Fibroblast of lung (primary cell): ENCODE data around the gene CASQ2. TPM values are rescaled to one million over a fixed set of nuclear protein-coding genes. Genes with fewer than 3 reads are reported as not detected.

Experiments
- DNase-seq, 2 donors: peaks; one replicate each; pipeline versions ENCODE4 v3.0.0 to v3.0.0-alpha.2; 2010; ENCODE audit warnings: low read depth in 2 of 2
- H2AFZ ChIP-seq: 2 replicates; pipeline ENCODE4 v1.5.1; 2012; ENCODE audit warnings: low read length, control low read depth, inconsistent platforms
- H3K27ac ChIP-seq: 2 replicates; pipeline ENCODE4 v1.5.1; 2011; ENCODE audit warnings: low read length, control low read depth; ENCODE audit not compliant: insufficient read depth
- H3K27me3 ChIP-seq: 2 replicates; pipeline ENCODE4 v1.5.1; 2011; ENCODE audit warnings: mild to moderate bottlenecking, low read length; ENCODE audit not compliant: control insufficient read depth, insufficient read depth
- H3K36me3 ChIP-seq: 2 replicates; pipeline ENCODE4 v1.5.1; 2011; ENCODE audit warnings: low read length; ENCODE audit not compliant: control insufficient read depth, insufficient read depth
- H3K4me1 ChIP-seq: 2 replicates; pipeline ENCODE4 v1.5.1; 2011; ENCODE audit warnings: low read length; ENCODE audit not compliant: control insufficient read depth, insufficient read depth; ENCODE audit errors: extremely low read depth
- H3K4me2 ChIP-seq: 2 replicates; pipeline ENCODE4 v1.5.1; 2011; ENCODE audit warnings: low read length, control low read depth; ENCODE audit not compliant: insufficient read depth; ENCODE audit errors: extremely low read depth
- H3K4me3 ChIP-seq, 4 experiments: fragments of 200-600 bp in 1 of 4; sonication (generic) in 1 of 4; replicated peaks in 1 of 4; 2 replicates each; pipeline ENCODE4 v1.5.1; 2011 to 2016; ENCODE audit warnings: low read length in 4 of 4, low read depth in 3 of 4, mild to moderate bottlenecking in 3 of 4, control low read depth in 2 of 4, inconsistent platforms in 1 of 4, mixed read lengths in 1 of 4; ENCODE audit not compliant: insufficient read depth in 1 of 4; ENCODE audit errors: control extremely low read depth in 1 of 4
- H3K79me2 ChIP-seq: 2 replicates; pipeline ENCODE4 v1.5.1; 2012; ENCODE audit warnings: mild to moderate bottlenecking, low read length, inconsistent platforms; ENCODE audit not compliant: control insufficient read depth, insufficient read depth
- H3K9ac ChIP-seq: 2 replicates; pipeline ENCODE4 v1.5.1; 2011; ENCODE audit warnings: mild to moderate bottlenecking, low read length, control low read depth; ENCODE audit not compliant: insufficient read depth
- H3K9me3 ChIP-seq: 2 replicates; pipeline ENCODE4 v1.5.1; 2012; ENCODE audit warnings: low read depth, low read length; ENCODE audit not compliant: control insufficient read depth, insufficient read depth
- H4K20me1 ChIP-seq: 2 replicates; pipeline ENCODE4 v1.5.1; 2011; ENCODE audit warnings: low read length; ENCODE audit not compliant: control insufficient read depth, insufficient read depth; ENCODE audit errors: extremely low read depth
- EZH2 ChIP-seq: IDR thresholded peaks from 2 replicates; pipeline ENCODE4 v1.5.1; 2012; ENCODE audit warnings: low read length, control low read depth, mild to moderate bottlenecking; ENCODE audit errors: missing control alignments
- polyA plus RNA-seq, 2 donors: library from polyadenylated mRNA; depleted of rRNA in 1 of 2; stranded (reverse) in 1 of 2; unstranded in 1 of 2; fragments of >200 nt; gene quantifications; 2 replicates each; pipeline ENCODE4 v1.2.1, GENCODE V29; 2011 to 2012; ENCODE audit warnings: missing spikeins in 1 of 2
- total RNA-seq: library from RNA; depleted of rRNA; stranded (reverse); fragments of >200 nt; gene quantifications from 2 replicates; pipeline ENCODE4 v1.2.1, GENCODE V29; 2014
- TF ChIP-seq, protein P1 (sequence below), 2 donors: IDR thresholded peaks in 1 of 2; conservative IDR thresholded peaks in 1 of 2; 1 replicate in 1 of 2; 2 replicates in 1 of 2; pipeline ENCODE4 v1.5.1; 2011 to 2012; ENCODE audit warnings: low read length in 2 of 2, control low read depth in 1 of 2, inconsistent platforms in 1 of 2, low read depth in 1 of 2, mild to moderate bottlenecking in 1 of 2

CASQ2 gene
- total and polyA plus RNA-seq, 2 donors (not counting 1 experiment from before 2014, with no cell fraction given) = 0.03 TPM; not detected in 1

DNA sequence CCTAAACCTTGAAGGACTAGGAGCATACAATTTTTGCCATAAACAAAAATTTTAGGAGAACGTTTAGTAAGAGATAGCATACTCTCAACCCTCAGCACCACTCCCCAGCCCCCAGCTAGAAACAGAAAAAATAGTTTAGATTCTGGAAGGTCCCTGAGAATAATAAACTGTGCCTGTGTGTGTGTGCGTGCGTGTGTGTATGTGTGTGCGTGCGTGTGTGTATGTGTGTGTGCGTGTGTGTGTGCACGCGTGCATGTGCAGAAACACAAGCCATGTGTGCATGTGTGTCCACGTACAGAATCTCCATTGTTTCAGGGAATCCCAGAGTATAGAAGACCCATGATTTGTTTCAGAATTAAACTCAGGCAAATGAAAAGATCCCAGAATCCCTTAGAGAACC lies 62.6 kb downstream of the CASQ2 start:
- no peaks in the 10 kb centered on the region for H3K36me3 ChIP-seq
- H3K4me3 ChIP-seq = no peak overlapping the region
- H2AFZ ChIP-seq = no peak overlapping the region
- no peak overlapping the region for H3K27ac ChIP-seq
- H3K79me2 ChIP-seq = no peaks in the 10 kb centered on the region
- TF ChIP-seq EZH2 = no peak
- no peaks in the 10 kb centered on the region for H3K9me3 ChIP-seq
- DNase-seq = no peak
- H3K27me3 ChIP-seq = peaks cover 12% of the 10 kb centered on the region
- H3K4me1 ChIP-seq = no peaks in the 10 kb centered on the region
- H3K9ac ChIP-seq = no peak overlapping the region
- no peak overlapping the region for H3K4me2 ChIP-seq
- H4K20me1 ChIP-seq = no peaks in the 10 kb centered on the region

DNA sequence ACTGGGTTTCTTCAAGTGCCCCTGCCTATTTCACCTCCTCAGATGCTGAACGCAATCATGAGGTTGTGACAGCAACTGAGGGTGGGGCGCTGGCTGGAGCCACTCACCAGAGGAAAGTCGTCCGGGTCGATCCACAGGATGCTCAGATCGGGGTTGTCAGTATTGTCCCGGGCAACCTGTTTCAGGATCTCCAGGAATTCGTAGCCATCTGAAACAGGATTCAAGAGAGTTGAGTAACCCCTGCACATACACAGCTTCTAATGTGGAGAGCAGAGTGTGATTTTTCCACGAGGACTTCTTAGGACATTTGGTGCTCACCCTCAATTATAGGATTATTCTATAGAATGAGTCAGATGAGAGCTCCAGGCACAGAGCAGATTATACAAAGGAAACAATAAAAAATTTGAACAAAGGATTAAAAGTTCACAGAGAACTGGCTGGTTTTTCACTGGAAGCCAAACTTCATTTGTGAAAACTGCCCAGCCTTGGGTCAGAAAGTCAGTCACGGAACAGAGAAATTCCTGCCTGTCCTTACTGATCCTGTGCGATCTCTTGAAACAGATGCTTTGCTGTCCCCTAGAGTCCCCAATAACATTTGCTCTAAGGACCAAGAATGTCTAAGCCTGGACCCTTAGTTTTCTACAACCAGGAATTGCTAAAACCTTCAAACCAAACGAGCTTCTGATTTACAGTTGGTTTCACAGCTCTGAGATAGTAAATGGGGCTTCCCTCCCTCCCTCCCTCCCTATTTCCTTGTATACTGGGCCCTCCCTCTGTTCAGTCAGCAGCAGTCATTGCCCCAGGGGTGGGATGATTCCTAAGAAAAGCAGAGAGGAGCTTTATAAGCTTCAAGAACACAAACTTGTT lies 63.2 kb downstream of the CASQ2 start:
- TF ChIP-seq, protein P1, sequence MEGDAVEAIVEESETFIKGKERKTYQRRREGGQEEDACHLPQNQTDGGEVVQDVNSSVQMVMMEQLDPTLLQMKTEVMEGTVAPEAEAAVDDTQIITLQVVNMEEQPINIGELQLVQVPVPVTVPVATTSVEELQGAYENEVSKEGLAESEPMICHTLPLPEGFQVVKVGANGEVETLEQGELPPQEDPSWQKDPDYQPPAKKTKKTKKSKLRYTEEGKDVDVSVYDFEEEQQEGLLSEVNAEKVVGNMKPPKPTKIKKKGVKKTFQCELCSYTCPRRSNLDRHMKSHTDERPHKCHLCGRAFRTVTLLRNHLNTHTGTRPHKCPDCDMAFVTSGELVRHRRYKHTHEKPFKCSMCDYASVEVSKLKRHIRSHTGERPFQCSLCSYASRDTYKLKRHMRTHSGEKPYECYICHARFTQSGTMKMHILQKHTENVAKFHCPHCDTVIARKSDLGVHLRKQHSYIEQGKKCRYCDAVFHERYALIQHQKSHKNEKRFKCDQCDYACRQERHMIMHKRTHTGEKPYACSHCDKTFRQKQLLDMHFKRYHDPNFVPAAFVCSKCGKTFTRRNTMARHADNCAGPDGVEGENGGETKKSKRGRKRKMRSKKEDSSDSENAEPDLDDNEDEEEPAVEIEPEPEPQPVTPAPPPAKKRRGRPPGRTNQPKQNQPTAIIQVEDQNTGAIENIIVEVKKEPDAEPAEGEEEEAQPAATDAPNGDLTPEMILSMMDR (conservative IDR thresholded peaks at IDR 0.05 in 1 of 2, IDR thresholded peaks at IDR 0.05 in 1 of 2; ENCODE audit: low read depth in 1 of 2, low read length in 2 of 2) = no peak
- no peak for TF ChIP-seq EZH2
- no peaks in the 10 kb centered on the region for H3K4me1 ChIP-seq
- no peaks in the 10 kb centered on the region for H4K20me1 ChIP-seq
- no peak for DNase-seq
- H3K4me3 ChIP-seq = no peak overlapping the region
- no peak overlapping the region for H3K9ac ChIP-seq
- H3K36me3 ChIP-seq = no peaks in the 10 kb centered on the region
- no peak overlapping the region for H2AFZ ChIP-seq
- no peak overlapping the region for H3K27ac ChIP-seq
- peaks cover 11% of the 10 kb centered on the region for H3K27me3 ChIP-seq
- H3K4me2 ChIP-seq = no peak overlapping the region
- no peaks in the 10 kb centered on the region for H3K9me3 ChIP-seq
- no peaks in the 10 kb centered on the region for H3K79me2 ChIP-seq

DNA sequence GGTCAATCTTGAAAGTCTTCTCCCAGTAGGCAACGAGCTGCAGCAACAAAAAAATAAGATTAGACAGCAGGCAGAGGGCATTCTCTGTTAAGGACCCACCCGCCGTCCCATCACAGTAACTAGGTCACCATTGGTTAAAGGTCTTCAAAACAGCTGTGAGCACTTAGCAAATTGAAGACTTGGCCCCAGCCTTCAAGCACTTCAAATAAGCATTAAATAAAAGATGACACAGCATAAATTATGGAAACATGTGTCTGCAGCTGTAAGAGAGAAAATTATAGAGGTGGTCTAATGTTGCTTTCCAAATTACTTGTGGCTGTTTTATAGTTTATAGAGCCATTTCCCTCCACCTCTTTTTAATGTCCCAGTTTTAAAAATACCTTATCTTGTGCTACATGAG lies 65.6 kb downstream of the CASQ2 start:
- no peaks in the 10 kb centered on the region for H3K36me3 ChIP-seq
- no peak overlapping the region for H2AFZ ChIP-seq
- H3K9me3 ChIP-seq = no peaks in the 10 kb centered on the region
- TF ChIP-seq, protein P1 (conservative IDR thresholded peaks at IDR 0.05 in 1 of 2, IDR thresholded peaks at IDR 0.05 in 1 of 2; ENCODE audit: low read depth in 1 of 2, low read length in 2 of 2) = no peak
- no peak for TF ChIP-seq EZH2
- DNase-seq = no peak
- no peak overlapping the region for H3K9ac ChIP-seq
- H4K20me1 ChIP-seq = no peaks in the 10 kb centered on the region
- H3K4me3 ChIP-seq = no peak overlapping the region
- H3K4me1 ChIP-seq = no peaks in the 10 kb centered on the region
- H3K27ac ChIP-seq = no peak overlapping the region
- no peak overlapping the region for H3K4me2 ChIP-seq
- no peaks in the 10 kb centered on the region for H3K79me2 ChIP-seq
- peaks cover 2% of the 10 kb centered on the region for H3K27me3 ChIP-seq
